Measurements from ENCODE around the gene N4BP2.

GRCh38 chr4:40140196-40140595, 83.5 kb downstream of the N4BP2 start:
- TF ChIP-seq, protein P1, sequence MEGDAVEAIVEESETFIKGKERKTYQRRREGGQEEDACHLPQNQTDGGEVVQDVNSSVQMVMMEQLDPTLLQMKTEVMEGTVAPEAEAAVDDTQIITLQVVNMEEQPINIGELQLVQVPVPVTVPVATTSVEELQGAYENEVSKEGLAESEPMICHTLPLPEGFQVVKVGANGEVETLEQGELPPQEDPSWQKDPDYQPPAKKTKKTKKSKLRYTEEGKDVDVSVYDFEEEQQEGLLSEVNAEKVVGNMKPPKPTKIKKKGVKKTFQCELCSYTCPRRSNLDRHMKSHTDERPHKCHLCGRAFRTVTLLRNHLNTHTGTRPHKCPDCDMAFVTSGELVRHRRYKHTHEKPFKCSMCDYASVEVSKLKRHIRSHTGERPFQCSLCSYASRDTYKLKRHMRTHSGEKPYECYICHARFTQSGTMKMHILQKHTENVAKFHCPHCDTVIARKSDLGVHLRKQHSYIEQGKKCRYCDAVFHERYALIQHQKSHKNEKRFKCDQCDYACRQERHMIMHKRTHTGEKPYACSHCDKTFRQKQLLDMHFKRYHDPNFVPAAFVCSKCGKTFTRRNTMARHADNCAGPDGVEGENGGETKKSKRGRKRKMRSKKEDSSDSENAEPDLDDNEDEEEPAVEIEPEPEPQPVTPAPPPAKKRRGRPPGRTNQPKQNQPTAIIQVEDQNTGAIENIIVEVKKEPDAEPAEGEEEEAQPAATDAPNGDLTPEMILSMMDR (conservative IDR thresholded peaks at IDR 0.05; ENCODE audit: low read depth, low read length), result no peak
- TF ChIP-seq EZH2phosphoT487 (IDR thresholded peaks at IDR 0.05; ENCODE audit: borderline replicate concordance, low read length), result no peak

Data from PC-3 (cell line).